Neural progenitor cell (in vitro differentiated cells): Measurements from ENCODE around the gene ERICH2. TPM values are rescaled to one million over a fixed set of nuclear protein-coding genes. Genes with fewer than 3 reads are reported as not detected.
"Not testable (repeated sequence)": the region's sequence is repeated elsewhere in the genome, so short reads cannot be mapped to it uniquely, and the experiment has no call there.

ENCODE experiments used
- DNase-seq: peaks from one replicate; pipeline ENCODE4 v3.0.0-alpha.2; 2016; ENCODE audit warnings: low spot score
- H2AFZ ChIP-seq: fragments of 200-600 bp; sonication (generic); replicated peaks from 2 replicates; pipeline ENCODE4 v1.6.1; 2016; ENCODE audit warnings: antibody characterized with exemption
- H3F3A ChIP-seq: fragments of 200-600 bp; sonication (generic); 2 replicates; pipeline ENCODE4 v1.6.1; 2016; ENCODE audit warnings: antibody characterized with exemption, low read depth
- H3K27ac ChIP-seq: fragments of 200-600 bp; sonication (generic); 2 replicates; pipeline ENCODE4 v1.5.1; 2016; ENCODE audit warnings: mild to moderate bottlenecking
- H3K27me3 ChIP-seq: fragments of 200-600 bp; sonication (generic); 2 replicates; pipeline ENCODE4 v1.6.1; 2016; ENCODE audit warnings: mild to moderate bottlenecking, moderate library complexity
- H3K36me3 ChIP-seq: fragments of 200-600 bp; sonication (generic); 2 replicates; pipeline ENCODE4 v1.5.1; 2016
- H3K4me1 ChIP-seq: fragments of 200-600 bp; sonication (generic); 2 replicates; pipeline ENCODE4 v1.6.1; 2016; ENCODE audit warnings: mixed run types
- H3K4me2 ChIP-seq: fragments of 200-600 bp; sonication (generic); 2 replicates; pipeline ENCODE4 v1.6.1; 2016
- H3K4me3 ChIP-seq: fragments of 200-600 bp; sonication (generic); 2 replicates; pipeline ENCODE4 v1.5.1; 2016
- H3K79me2 ChIP-seq: fragments of 200-600 bp; sonication (generic); 2 replicates; pipeline ENCODE4 v1.6.1; 2016; ENCODE audit warnings: low read depth
- H3K9ac ChIP-seq: fragments of 200-600 bp; sonication (generic); 2 replicates; pipeline ENCODE4 v1.6.1; 2016
- H3K9me3 ChIP-seq: fragments of 200-600 bp; sonication (generic); 2 replicates; pipeline ENCODE4 v1.5.1; 2016; ENCODE audit warnings: low read depth
- H4K20me1 ChIP-seq: fragments of 200-600 bp; sonication (generic); 2 replicates; pipeline ENCODE4 v1.6.1; 2016; ENCODE audit warnings: low read depth
- H3K27ac Mint-ChIP-seq: 3 replicates; pipeline ENCODE4 v1.8.0; 2021; ENCODE audit warnings: mixed read lengths
- H3K27me3 Mint-ChIP-seq: 2 replicates; pipeline ENCODE4 v1.8.0; 2022; ENCODE audit warnings: low read depth, mild to moderate bottlenecking, inconsistent platforms, moderate library complexity, mixed read lengths; ENCODE audit not compliant: insufficient read depth
- H3K36me3 Mint-ChIP-seq: 3 replicates; pipeline ENCODE4 v1.8.0; 2021; ENCODE audit warnings: mixed read lengths
- H3K4me1 Mint-ChIP-seq: 3 replicates; pipeline ENCODE4 v1.8.0; 2021; ENCODE audit warnings: mixed read lengths
- H3K4me3 Mint-ChIP-seq: 3 replicates; pipeline ENCODE4 v1.8.0; 2021; ENCODE audit warnings: mild to moderate bottlenecking, moderate library complexity, mixed read lengths
- H3K9me3 Mint-ChIP-seq: 3 replicates; pipeline ENCODE4 v1.8.0; 2020; ENCODE audit warnings: mixed read lengths
- CTCF ChIP-seq: fragments of 200-600 bp; sonication (generic); IDR thresholded peaks from 2 replicates; pipeline ENCODE4 v1.5.1; 2017; ENCODE audit warnings: antibody characterized with exemption, mild to moderate bottlenecking
- EZH2 ChIP-seq: fragments of 200-600 bp; sonication (generic); IDR thresholded peaks from 2 replicates; pipeline ENCODE4 v1.6.1; 2017; ENCODE audit warnings: antibody characterized with exemption, mild to moderate bottlenecking, moderate library complexity
- EZH2phosphoT487 ChIP-seq: fragments of 200-600 bp; sonication (generic); IDR thresholded peaks from 2 replicates; pipeline ENCODE4 v1.6.1; 2017; ENCODE audit warnings: antibody characterized with exemption
- total RNA-seq: library from RNA; depleted of rRNA; stranded (reverse); fragments of >200 nt; gene quantifications from 2 replicates; pipeline ENCODE4 v1.2.3, GENCODE V29; 2015; ENCODE audit warnings: low replicate concordance

Gene ERICH2
- total RNA-seq, 1 donor from 2014 or later, result 2.7 TPM

GRCh38 chr2:170723446-170723958 is 46.7 kb upstream of the ERICH2 start:
- no peak overlapping the region for H2AFZ ChIP-seq
- H3F3A ChIP-seq, result peaks cover 12% of the 10 kb centered on the region
- H3K4me2 ChIP-seq, result no peak overlapping the region
- Mint-ChIP-seq H3K36me3 (peaks cover 18% of the 10 kb centered on the region), H3K4me3 (no peak overlapping the region), H3K27me3 (no peaks in the 10 kb centered on the region), H3K9me3 (peaks cover 2% of the 10 kb centered on the region), H3K27ac (no peak overlapping the region), H3K4me1 (peaks cover 15% of the 10 kb centered on the region)
- no peaks in the 10 kb centered on the region for H3K9me3 ChIP-seq
- peaks cover 25% of the 10 kb centered on the region for H3K4me1 ChIP-seq
- no peaks in the 10 kb centered on the region for H3K36me3 ChIP-seq
- peak; percentile 62 for DNase-seq
- H4K20me1 ChIP-seq, result peaks cover 9% of the 10 kb centered on the region
- no peak overlapping the region for H3K9ac ChIP-seq
- no peak overlapping the region for H3K4me3 ChIP-seq
- H3K27me3 ChIP-seq, result peaks cover 25% of the 10 kb centered on the region
- H3K27ac ChIP-seq, result no peak overlapping the region
- no peak for TF ChIP-seq EZH2
- TF ChIP-seq CTCF, result peak; percentile 29
- no peak for TF ChIP-seq EZH2phosphoT487
- H3K79me2 ChIP-seq, result peaks cover 20% of the 10 kb centered on the region

- Histone ChIP-seq H4K20me1 (no peaks in the 10 kb centered on the region), H3K4me2 (no peak overlapping the region), H3K4me3 (no peak overlapping the region), H3K27ac (no peak overlapping the region), H3K9ac (no peak overlapping the region), H3K9me3 (no peaks in the 10 kb centered on the region), H3K79me2 (no peaks in the 10 kb centered on the region), H3K4me1 (no peaks in the 10 kb centered on the region), H2AFZ (no peak overlapping the region), H3F3A (no peaks in the 10 kb centered on the region), H3K36me3 (no peaks in the 10 kb centered on the region), H3K27me3 (no peaks in the 10 kb centered on the region)
- H3K27ac Mint-ChIP-seq, result no peak overlapping the region
- H3K36me3 Mint-ChIP-seq, result peaks cover 3% of the 10 kb centered on the region
- H3K4me3 Mint-ChIP-seq, result no peak overlapping the region
- no peaks in the 10 kb centered on the region for H3K4me1 Mint-ChIP-seq
- DNase-seq, result no peak
- peaks cover 3% of the 10 kb centered on the region for H3K27me3 Mint-ChIP-seq
- H3K9me3 Mint-ChIP-seq, result peaks cover 10% of the 10 kb centered on the region
- no peak for TF ChIP-seq EZH2
- TF ChIP-seq EZH2phosphoT487, result no peak
- TF ChIP-seq CTCF, result no peak
Observed at GRCh38 chr2:170733798-170734600, 36.2 kb upstream of the ERICH2 start.

- not testable (repeated sequence) for H3K4me3 ChIP-seq, DNase-seq, H3K79me2 ChIP-seq, H3K9me3 Mint-ChIP-seq, H3F3A ChIP-seq, H3K27me3 Mint-ChIP-seq, H3K36me3 Mint-ChIP-seq, H2AFZ ChIP-seq, H3K4me3 Mint-ChIP-seq, H3K27ac Mint-ChIP-seq, H3K27me3 ChIP-seq, H3K4me2 ChIP-seq, H4K20me1 ChIP-seq, H3K36me3 ChIP-seq, H3K9me3 ChIP-seq, H3K9ac ChIP-seq, H3K27ac ChIP-seq, H3K4me1 ChIP-seq, H3K4me1 Mint-ChIP-seq
Observed at GRCh38 chr2:170734601-170735000, 35.6 kb upstream of the ERICH2 start.

- H3K27me3 ChIP-seq, result no peaks in the 10 kb centered on the region
- peaks cover 3% of the 10 kb centered on the region for H3K27me3 Mint-ChIP-seq
- no peaks in the 10 kb centered on the region for H3K79me2 ChIP-seq
- no peak overlapping the region for H3K4me3 ChIP-seq
- no peaks in the 10 kb centered on the region for H3F3A ChIP-seq
- TF ChIP-seq EZH2phosphoT487, result no peak
- no peak for TF ChIP-seq CTCF
- TF ChIP-seq EZH2, result no peak
- no peak for DNase-seq
- H3K4me2 ChIP-seq, result no peak overlapping the region
- no peak overlapping the region for H3K27ac Mint-ChIP-seq
- H4K20me1 ChIP-seq, result no peaks in the 10 kb centered on the region
- no peak overlapping the region for H3K27ac ChIP-seq
- H3K4me3 Mint-ChIP-seq, result no peak overlapping the region
- no peaks in the 10 kb centered on the region for H3K36me3 Mint-ChIP-seq
- no peaks in the 10 kb centered on the region for H3K36me3 ChIP-seq
- peaks cover 10% of the 10 kb centered on the region for H3K9me3 Mint-ChIP-seq
- no peaks in the 10 kb centered on the region for H3K4me1 ChIP-seq
- H3K9me3 ChIP-seq, result no peaks in the 10 kb centered on the region
- no peak overlapping the region for H2AFZ ChIP-seq
- no peak overlapping the region for H3K9ac ChIP-seq
- H3K4me1 Mint-ChIP-seq, result no peaks in the 10 kb centered on the region
Observed at GRCh38 chr2:170736628-170737027, 33.5 kb upstream of the ERICH2 start.
